HG03521 (cell line): ENCODE measurements around the gene S100B.
A peak's percentile ranks its signal among the peaks of the same experiment; 100 is the strongest.
"Not testable (repeated sequence)": the region's sequence is repeated elsewhere in the genome, so short reads cannot be mapped to it uniquely, and the experiment has no call there.

ENCODE experiments used
- ATAC-seq: cut with Tn5 transposase; IDR thresholded peaks from one replicate; pipeline ENCODE4 v1.9.1; 2021; ENCODE audit warnings: mild to moderate bottlenecking, moderate library complexity; ENCODE audit not compliant: unreplicated experiment

The S100B gene

DNA sequence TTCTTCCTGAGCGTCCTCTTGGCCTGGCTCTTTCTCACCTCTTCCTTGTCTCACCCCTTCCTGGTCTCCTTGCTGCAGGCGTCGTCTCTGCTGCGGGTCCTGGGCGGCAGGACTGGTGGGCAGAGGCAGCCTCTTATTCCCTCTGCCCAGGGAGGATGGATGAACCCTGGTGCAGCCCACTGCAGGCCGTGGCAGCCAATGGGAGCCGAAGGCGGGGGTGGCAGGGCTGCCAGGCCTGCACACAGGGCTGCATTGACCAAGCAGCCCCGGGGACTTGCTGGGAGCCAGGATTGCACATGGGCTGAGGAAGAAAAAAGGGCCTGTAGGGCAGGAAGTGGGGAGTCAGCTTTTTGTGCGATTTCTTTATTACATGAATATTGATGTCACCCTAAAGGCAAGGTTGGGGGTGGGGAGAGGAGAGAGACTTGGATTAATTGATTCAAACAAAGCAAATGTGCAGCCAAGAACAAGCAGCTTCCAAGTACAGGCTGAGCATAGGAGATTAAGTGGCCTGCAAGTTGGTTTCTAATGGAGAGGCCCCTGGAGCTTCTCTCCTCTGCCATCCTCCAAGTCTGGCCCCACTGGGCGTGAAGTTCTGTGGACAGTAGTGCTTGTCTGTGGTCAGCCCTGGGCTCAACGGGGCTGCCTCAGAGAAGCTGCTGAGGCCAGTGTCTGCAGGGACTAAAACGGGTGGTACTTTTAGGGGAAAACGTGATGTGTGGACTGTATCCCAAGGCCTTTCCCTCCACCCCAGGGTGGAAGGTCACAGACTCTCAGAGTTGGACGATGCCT lies at the start of gene S100B:
Gene S100B (minus strand): TSS at position 108 of the 792 bp plus-strand sequence. CDS start 2,667 bp downstream, outside the sequence.
- no peak for ATAC-seq

DNA sequence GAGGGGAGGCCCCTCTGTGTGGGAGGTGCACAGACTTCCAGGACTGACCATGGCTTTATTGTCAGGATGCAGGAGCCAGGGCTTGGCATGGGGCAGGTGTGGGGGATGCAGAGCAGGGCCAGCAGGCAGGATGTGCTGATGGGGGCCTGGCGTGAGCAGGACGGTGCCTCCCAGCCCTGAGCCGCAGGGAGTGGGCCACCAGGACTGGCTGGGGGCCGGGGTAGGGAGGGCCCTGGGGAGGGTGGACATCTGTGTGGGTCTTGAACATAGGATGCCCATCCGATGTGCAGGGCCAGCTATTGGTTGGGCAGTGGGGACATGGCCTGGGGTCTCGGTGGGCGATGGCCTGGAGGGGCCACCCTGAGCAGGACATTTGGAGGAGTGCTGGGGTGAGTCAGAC lies 46.2 kb upstream of the S100B start:
- ATAC-seq = no peak

DNA sequence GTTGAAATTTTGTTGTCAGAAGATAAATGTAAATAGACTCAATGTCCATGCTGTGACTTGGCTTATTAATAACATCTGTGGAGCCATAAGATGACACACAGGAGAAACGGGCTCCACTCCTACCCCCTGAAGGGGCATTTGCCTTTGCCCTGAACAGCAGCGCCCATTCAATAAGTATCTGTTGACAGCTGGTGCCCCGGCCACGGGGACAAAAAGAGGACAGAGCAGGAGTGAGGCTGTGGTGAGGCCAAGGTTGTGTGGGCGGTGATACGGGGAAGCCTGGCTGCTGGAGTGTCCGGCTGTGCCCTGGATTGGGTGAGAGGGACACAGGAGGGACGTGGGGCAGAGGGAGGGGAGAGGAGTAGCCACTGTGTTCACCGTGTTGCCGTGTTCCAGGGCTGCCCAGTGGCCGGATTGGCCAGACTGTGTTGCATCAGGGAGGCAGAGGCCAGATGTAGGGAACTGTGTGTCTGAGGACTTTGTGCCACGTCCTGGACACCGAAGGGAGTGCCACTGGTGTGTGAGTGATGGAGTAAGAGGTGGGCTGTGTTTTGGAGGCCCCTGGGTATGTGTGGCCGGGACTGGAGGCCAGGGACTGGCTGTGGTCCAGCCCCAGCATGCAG lies 45.7 kb upstream of the S100B start:
- ATAC-seq = no peak

DNA sequence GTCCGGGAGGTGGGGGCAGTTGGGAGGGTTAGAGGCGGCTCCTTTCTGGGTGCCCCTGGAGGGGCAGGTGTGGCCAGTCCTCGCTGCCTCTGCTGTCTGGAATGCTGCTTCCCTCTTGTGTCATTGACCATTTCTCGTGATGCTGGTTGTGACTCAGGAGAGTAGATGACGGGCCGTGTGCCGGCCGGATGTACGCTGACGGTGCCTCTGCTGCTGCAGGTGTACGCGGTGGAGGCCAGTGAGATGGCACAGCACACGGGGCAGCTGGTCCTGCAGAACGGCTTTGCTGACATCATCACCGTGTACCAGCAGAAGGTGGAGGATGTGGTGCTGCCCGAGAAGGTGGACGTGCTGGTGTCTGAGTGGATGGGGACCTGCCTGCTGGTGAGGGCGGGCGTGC lies 44.5 kb upstream of the S100B start:
- ATAC-seq = no peak

DNA sequence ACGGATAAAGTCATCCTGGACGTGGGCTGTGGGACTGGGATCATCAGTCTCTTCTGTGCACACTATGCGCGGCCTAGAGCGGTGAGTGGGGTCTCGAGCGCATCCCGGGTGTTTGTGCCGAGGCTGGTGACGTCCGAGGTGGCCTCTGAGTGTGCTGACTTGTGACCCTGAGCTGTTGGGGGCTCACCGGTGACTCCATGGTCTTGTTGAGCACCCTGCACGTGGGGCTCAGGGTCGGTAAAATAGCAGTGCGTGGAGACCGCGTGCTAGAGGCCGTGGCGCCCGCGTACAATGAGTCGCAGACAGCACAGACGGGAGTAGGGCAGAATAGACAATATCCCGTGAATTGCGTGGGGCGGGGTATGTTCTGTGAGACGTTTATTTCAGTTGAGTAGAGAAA lies 43.7 kb upstream of the S100B start:
- no peak for ATAC-seq

DNA sequence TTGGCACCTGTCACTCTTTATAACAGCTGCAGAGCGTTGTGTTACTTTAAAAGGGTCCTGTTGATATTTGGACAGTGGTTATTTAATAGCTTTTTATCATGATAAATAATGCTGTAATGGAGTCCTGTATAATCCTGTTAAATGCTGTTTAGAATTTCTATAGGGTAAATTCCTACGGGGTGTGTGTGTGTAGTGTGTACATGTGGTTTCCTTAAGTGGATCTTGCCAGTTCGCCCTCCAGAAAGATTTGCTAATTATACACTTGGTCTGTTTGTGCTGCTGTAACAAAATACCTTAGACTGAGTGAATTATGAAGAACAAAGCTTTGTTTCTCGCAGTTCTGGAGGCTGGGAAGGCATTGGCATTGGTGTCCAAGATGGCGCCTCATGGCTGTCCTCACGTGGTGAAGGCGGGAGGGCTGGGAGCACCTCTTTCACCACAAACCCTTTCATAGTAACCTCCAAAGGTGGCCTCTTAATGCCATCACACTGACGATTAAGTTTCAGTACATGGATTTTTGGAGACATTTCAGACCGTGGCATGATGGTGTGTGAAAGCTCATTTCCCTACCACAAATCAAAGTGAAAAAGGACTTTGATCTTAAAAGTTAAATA lies 41.8 kb upstream of the S100B start:
- ATAC-seq = no peak

DNA sequence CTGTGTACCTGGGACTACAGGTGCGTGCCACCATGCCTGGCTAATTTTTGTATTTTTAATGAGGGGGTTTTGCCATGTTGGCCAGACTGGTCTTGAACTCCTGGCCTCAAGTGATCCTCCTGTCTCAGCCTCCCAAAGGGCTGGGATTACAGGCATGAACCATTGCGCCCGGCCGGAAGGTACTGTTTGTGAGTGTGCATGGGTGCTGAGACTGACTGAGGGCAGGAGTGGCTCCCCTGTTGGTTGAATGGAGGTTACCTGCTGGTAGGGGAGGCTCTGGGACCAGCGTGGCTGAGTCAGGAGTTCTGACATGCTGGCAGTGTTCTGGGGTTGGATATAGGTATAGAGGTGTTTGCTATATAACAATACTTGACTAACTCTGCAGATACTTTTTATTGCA lies 41.0 kb upstream of the S100B start:
- ATAC-seq = no peak

DNA sequence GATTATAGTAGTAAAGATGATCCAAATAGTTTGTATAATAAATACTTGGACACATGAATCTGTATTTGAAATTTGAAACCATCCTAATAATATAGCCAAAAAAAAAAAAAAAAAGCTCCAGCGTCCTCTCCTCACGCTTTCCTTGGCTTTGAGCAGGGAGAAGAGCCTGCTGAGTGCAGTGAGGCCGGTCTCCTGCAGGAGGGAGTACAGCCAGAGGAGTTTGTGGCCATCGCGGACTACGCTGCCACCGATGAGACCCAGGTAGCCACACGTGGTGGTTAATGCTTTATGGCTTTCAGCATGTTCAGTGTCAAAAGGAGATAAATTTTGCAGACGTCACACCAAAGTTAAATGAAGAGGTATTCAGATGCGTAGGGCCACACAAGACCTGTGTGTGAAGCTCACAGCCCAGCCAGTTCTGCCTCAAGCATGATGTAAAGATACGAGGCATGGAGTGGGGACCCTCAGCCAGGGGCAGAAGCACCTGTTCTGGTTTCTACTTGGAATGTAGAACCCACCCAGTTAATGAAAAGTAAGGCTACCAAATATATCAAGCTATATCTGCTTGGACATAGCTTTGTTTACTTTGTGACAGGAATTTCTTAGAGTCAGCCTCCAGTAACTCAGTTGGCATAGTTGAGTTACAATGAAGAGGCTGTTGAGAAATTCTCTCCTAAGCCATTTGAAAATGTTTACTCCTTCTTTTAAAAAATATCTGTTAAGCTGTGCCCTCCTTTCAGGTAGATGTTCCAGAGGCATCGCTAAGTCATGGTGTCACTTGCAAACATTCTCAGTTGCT lies 38.7 kb upstream of the S100B start:
- ATAC-seq = no peak

DNA sequence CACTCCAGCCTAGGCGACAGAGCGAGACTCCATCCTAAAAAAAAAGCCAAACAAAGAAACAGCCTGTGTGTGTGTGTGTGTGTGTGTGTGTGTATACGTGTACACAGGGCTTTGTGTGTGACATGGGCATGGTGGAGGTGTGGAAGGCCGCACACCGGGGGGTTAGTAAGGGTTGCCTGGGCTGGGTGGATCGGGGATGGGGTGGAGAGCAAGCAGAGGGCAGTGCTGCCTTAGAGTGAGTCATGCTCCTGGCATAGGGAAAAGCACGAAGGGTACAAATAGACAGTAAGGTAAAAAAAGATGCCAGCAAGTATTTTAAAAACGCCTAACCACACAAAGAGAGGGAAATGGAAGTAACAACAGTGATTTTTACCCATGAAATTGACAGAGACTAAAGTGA lies 36.8 kb upstream of the S100B start:
- no peak for ATAC-seq

DNA sequence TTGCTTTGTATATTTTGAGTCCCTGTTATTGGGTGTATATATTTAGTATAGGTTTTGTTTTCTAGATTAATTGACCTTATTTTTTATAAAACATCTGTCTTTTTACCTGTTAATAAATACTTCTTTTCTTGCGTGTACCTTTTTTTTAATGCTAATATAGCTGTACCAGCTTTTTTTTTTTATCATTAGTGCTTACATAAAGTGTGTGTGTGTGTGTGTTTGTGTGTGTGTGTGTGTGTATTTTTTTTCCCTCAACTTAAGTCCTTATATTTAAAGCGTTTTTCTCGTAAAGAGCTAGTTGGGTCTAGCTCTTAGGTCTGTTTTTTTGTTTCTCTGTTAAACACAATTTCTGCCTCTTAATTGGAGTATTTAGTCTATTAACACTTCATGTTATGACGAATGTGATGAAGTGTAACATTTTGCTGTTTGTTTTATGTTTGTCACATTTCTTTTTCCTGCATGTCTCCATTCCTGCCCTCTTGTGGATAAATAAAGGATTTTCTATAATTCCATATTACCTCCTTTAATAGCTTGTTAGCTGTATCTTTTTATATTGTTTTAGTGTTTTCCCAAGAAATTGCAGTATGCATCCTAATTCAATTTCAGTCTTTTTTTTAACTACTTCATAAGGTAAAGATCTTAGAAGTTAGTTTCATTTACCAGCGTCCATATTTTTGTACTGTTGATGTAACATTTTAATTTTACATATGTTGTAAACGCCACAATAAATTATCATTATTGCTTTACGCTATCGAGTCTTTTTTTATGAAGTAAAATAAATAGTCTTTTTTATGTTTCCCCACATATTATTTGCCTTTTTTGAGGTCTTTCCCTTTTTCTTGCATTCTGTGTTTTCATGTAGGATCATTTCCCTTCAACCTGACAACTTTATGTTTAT lies 34.9 kb upstream of the S100B start:
- ATAC-seq = no peak

DNA sequence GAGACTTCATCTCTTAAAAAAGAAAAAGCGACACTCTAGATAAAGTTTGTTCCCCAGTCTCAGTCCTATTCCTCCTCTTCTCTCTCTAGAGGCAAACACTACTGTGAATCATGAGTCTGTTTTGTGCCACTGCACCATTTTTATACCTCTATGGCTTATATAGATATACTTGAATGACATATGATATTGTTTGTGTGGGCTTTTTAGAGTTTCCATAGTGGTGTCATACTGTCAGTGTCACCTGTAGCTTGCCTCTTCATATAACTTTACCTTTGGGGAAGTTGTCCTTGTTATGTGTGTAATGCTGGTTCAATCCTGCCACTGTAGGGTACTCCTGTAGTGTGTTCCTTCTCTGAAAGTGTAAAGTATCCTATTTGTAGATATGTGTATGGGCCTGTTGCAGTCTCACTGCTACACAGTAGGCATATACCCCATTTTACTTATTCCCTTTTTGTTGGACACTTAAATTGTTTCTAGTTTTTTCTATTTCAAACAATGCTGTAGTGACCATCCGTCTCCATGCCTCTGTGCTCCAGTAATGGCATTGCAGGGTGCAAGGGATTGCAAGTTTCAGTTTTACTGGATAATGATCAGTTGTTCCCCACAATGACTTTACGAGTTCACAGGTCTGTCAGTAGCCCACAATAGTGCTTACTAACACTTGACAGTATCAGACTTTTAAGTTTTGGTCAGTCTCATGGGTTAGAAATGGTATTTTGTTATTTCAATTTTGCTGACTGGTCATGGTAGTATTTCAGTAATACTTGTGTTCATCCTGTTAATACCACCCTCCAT lies 33.3 kb upstream of the S100B start:
- no peak for ATAC-seq

DNA sequence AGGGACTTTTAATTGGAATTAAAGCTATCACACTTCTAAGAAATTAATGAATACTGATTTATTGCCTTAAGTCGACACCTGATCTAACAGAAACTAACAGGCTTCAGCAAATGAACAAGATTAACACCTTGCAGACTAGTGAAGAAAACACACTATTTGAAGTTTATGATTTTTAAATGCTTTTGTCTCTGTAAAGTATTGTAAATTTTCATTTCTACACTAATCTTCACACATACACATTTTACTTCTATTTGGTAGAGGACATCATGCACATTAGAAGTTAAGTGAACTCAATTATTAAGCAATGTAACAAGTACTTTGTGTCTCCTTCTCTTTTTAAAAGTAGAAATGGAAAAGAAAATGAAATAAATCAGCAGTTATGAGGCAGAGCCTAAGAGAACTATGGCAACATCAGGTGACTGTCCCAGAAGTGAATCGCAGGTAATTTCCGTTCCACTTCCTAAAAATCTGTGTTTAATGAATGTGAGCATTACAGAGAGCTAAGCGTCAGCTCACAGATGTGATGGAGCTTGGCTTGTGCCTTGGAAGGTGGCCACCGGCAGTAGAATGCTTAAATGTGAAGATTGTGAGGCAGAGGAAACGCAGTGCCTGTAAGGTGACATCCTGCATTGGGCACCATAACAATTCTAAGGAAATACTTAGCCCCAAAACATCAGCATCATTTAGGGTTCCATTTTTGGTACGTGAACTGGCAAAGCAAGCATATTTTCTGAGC lies 31.8 kb upstream of the S100B start:
- ATAC-seq = no peak

DNA sequence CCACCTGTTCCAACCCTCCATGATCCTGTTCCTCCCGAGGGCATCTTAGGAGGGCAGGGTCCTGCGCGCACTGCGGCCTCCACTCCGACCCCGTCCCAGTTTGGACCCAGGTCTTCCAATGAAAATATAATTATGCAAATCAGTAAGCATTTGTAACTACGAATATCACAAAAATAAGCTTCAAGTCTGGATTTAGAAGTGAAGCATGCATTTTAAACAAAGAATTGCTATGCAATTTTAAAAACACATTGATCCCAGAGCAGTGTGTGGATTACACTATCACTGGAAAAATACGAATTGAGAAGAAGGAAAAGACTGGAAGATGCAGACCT lies 31.3 kb upstream of the S100B start:
- ATAC-seq = no peak

DNA sequence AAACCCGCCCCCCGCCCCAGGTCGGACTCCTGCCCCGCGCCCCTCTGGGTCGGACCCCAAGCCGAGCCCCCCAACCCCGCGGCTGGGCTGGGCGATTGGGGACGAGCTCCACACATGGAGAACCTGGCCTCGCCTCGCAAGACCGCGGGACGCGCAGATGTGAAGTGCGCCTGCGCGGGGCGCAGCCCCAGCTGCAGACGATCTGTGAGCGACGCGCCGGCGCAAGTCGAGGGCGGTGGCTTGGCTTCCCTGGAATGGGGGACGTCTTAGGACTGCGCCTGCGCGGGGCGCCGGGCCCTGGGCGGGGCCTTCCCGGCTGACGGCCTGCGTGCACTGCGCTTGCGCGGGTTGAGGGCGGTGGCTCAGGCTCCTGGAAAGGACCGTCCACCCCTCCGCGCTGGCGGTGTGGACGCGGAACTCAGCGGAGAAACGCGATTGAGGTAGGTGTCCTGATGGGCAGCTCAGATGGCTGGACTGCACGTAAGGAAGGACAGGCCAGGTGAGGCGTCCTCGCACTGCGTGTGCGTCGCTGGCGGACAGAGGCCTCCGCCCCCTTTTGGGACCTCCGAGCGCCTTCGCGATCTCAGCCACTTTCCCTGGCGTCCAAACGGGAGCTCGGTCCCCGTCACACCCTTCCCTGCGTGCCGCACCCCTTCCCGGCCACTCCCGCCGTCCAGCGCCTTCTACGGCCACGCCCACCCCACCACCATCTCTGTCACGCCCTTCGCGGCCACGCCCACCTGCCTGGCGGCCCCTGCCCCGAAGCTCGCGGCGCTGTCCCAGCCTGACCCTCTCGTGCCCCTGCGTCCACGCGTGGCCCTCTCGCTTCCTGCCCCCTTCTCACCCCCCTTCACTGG lies 30.7 kb upstream of the S100B start, which contains the start of gene PRMT2:
Gene PRMT2 (plus strand): TSS at position 351 of the 857 bp plus-strand sequence. CDS start 1,278 bp downstream, outside the sequence.
- ATAC-seq = peak; percentile 92

DNA sequence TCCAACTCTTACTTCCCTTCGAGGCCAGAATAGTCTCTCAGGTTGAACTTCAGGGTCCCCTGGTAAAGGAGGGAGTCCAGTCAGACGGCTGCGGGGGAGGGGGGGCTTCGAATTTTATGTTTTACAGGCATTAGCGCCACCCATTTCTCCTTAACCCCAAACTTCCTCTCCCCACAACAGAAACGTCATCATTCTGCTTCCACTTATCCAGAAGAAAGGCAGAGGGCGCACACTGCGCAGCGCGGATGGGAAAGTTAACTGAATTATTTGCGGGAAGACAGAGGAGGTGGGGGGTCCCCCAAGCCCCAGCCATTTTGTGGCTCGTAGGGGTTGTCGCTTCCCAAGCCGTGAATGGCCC lies 30.1 kb upstream of the S100B start:
- ATAC-seq = no peak

DNA sequence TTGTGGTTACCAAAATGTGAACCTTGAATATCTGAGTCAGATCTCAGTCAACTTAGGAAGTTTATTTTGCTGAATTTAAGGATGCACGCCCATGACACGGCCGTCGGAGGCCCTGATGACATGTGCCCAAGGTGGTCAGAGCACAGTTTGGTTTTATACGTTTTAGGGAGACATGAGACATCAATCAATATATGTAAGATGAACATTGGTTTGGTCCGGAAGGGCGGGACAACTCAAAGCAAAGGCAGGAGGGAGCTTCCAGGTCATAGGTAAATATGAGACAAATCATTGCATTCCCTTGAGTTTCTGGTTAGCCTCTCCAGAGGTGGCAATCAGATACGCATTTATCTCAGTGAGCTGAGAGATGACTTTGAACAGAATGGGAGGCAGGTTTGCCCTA lies 29.5 kb upstream of the S100B start:
- no peak for ATAC-seq

DNA sequence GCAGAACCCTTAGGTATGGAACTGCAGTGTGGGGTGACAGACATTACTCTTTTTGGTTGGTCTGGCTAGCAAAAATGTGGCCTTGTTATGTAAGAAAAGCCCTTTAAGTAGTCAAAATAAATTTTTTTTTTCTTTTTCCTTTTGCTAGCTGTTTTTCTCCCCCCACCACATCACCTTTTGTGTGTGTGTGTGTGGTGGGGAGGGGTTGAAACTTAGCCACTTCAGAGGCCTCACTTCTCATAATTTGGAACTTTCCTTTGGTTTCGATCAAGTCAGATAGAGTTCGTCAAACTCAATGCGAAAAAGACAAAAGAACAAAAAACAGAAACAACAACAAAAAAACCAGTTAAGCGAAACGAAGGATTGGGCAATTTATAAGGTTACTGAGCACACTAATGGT lies 28.7 kb upstream of the S100B start:
- no peak for ATAC-seq

DNA sequence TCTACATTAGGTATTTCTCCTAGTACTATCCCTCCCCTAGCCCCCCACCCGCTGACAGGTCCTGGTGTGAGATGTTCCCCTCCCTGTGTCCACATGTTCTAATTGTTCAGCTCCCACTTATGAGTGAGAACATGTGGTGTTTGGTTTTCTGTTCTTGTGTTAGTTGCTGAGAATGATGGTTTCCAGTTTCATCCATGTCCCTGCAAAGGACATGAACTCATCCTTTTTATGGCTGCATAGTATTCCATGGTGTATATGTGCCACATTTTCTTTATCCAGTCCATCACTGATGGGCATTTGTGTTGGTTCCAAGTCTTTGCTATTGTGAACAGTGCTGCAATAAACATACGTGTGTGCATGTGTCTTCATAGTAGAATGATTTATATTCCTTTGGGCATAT lies 26.0 kb upstream of the S100B start:
- not testable (repeated sequence) for ATAC-seq
